ENCODE data around the gene PLEKHA7.

Gene PLEKHA7

GRCh38 chr11:16881766-16882165, 132.4 kb downstream of the PLEKHA7 start:
- no peak overlapping the region for H3K4me3 ChIP-seq (ENCODE audit: low read depth, low read length)
- no peak for TF ChIP-seq CTCF (conservative IDR thresholded peaks at IDR 0.05; ENCODE audit: low read depth, low read length)
- no peak for DNase-seq (ENCODE audit: low read depth)

- no peak overlapping the region for H3K4me3 ChIP-seq (ENCODE audit: low read depth, low read length)
- DNase-seq (ENCODE audit: low read depth): peak; percentile 46
- peak; percentile 53 for TF ChIP-seq CTCF (conservative IDR thresholded peaks at IDR 0.05; ENCODE audit: low read depth, low read length)
Measured at GRCh38 chr11:16881074-16881709, 133.0 kb downstream of the PLEKHA7 start.

GRCh38 chr11:16880184-16880801, 133.9 kb downstream of the PLEKHA7 start:
- no peak for TF ChIP-seq CTCF (conservative IDR thresholded peaks at IDR 0.05; ENCODE audit: low read depth, low read length)
- H3K4me3 ChIP-seq (ENCODE audit: low read depth, low read length): no peak overlapping the region
- DNase-seq (ENCODE audit: low read depth): no peak

- DNase-seq (ENCODE audit: low read depth): no peak
- no peak overlapping the region for H3K4me3 ChIP-seq (ENCODE audit: low read depth, low read length)
- TF ChIP-seq CTCF (conservative IDR thresholded peaks at IDR 0.05; ENCODE audit: low read depth, low read length): no peak
Measured at GRCh38 chr11:16879690-16880089, 134.5 kb downstream of the PLEKHA7 start.

GRCh38 chr11:16876837-16877236, 137.4 kb downstream of the PLEKHA7 start:
- TF ChIP-seq CTCF (conservative IDR thresholded peaks at IDR 0.05; ENCODE audit: low read depth, low read length): no peak
- no peak for DNase-seq (ENCODE audit: low read depth)
- H3K4me3 ChIP-seq (ENCODE audit: low read depth, low read length): no peak overlapping the region

- H3K4me3 ChIP-seq (ENCODE audit: low read depth, low read length): no peak overlapping the region
- no peak for DNase-seq (ENCODE audit: low read depth)
Measured at GRCh38 chr11:16876053-16876752, 138.0 kb downstream of the PLEKHA7 start.

More at GRCh38 chr11:16876053-16876752, 138.0 kb downstream of the PLEKHA7 start:
- TF ChIP-seq CTCF (conservative IDR thresholded peaks at IDR 0.05; ENCODE audit: low read depth, low read length): no peak
